GM12878 (cell line): ENCODE measurements around the gene CMBL. TPM values are rescaled to one million over a fixed set of nuclear protein-coding genes. Genes with fewer than 3 reads are reported as not detected.

Experiments used
- CBX3 ChIP-seq: fragments of 200-600 bp; sonication (generic); IDR thresholded peaks from 2 replicates; pipeline ENCODE4 v1.6.1; 2016; ENCODE audit warnings: low read depth, borderline replicate concordance
- ETV6 ChIP-seq, 2 experiments: fragments of 450-650 bp in 1 of 2; IDR thresholded peaks in 1 of 2; conservative IDR thresholded peaks in 1 of 2; 2 replicates each; pipeline ENCODE4 v1.6.1; 2014; ENCODE audit warnings: antibody characterized with exemption in 1 of 2, borderline replicate concordance in 1 of 2, low read depth in 1 of 2, mild to moderate bottlenecking in 1 of 2, moderate library complexity in 1 of 2
- HDGF ChIP-seq: fragments of 450-650 bp; IDR thresholded peaks from 2 replicates; pipeline ENCODE4 v1.6.1; 2016; ENCODE audit warnings: antibody characterized with exemption
- IRF3 ChIP-seq: fragments of 450-650 bp; IDR thresholded peaks from 2 replicates; pipeline ENCODE4 v1.6.1; 2014; ENCODE audit warnings: mild to moderate bottlenecking
- MXI1 ChIP-seq: fragments of 150-350 bp; IDR thresholded peaks from 2 replicates; pipeline ENCODE4 v1.6.1; 2011; ENCODE audit warnings: low read depth, mild to moderate bottlenecking, inconsistent platforms, low read length, improper control_type of control experiment
- RBBP5 ChIP-seq: fragments of 200-600 bp; sonication (generic); conservative IDR thresholded peaks from 2 replicates; pipeline ENCODE4 v1.6.1; 2016
- RUNX3 ChIP-seq: IDR thresholded peaks from 2 replicates; pipeline ENCODE4 v1.6.1; 2012; ENCODE audit warnings: low read length, inconsistent platforms
- SMAD5 ChIP-seq: IDR thresholded peaks from 2 replicates; pipeline ENCODE4 v1.6.1; 2016; ENCODE audit warnings: antibody characterized with exemption, low read depth
- SP1 ChIP-seq: IDR thresholded peaks from one replicate; pipeline ENCODE4 v1.6.1; 2011; ENCODE audit warnings: low read depth, low read length
- TCF7 ChIP-seq: IDR thresholded peaks from 2 replicates; pipeline ENCODE4 v1.6.1; 2014; ENCODE audit warnings: antibody characterized with exemption, borderline replicate concordance
- ZBTB4 ChIP-seq: fragments of 450-650 bp; formaldehyde crosslinking; IDR thresholded peaks from 2 replicates; pipeline ENCODE4 v1.4.0; 2022; ENCODE audit warnings: mild to moderate bottlenecking, moderate library complexity
- ZNF24 ChIP-seq: fragments of 450-650 bp; IDR thresholded peaks from 2 replicates; pipeline ENCODE4 v1.6.1; 2017; ENCODE audit warnings: antibody characterized with exemption, mild to moderate bottlenecking
- ZNF622 ChIP-seq: fragments of 450-650 bp; IDR thresholded peaks from 2 replicates; pipeline ENCODE4 v1.6.1; 2017; ENCODE audit warnings: mild to moderate bottlenecking, inconsistent platforms
- polyA plus RNA-seq, 11 experiments: library from polyadenylated mRNA; depleted of rRNA in 4 of 11; unstranded in 6 of 11; stranded (reverse) in 5 of 11; fragments of >200 nt; fragmentation: Nextera tagmentation in 4 of 11; fragmentation: Illumina TruSeq in 1 of 11; extraction: Ambion mirVana in 4 of 11; extraction: Trizol in 1 of 11; gene quantifications; 1 replicate in 1 of 11; 2 replicates in 10 of 11; pipeline versions ENCODE4 v1.2.1 to v1.2.3, GENCODE V29; 2011 to 2016; ENCODE audit warnings: inconsistent platforms in 2 of 11, missing spikeins in 2 of 11, low read depth in 1 of 11
- total RNA-seq, 4 experiments: library from RNA; depleted of rRNA in 3 of 4; stranded (reverse); fragments of >200 nt in 3 of 4; fragmentation: Illumina TruSeq in 1 of 4; extraction: Trizol in 1 of 4; gene quantifications; 2 replicates each; pipeline versions ENCODE4 v1.2.1 to v1.2.3, GENCODE V29; 2013 to 2021
- TF ChIP-seq, protein P1 (sequence below): IDR thresholded peaks from 2 replicates; pipeline ENCODE4 v1.6.1; 2011; ENCODE audit warnings: borderline replicate concordance, low read depth, mild to moderate bottlenecking, moderate library complexity, mixed read lengths, low read length; ENCODE audit not compliant: insufficient read depth; ENCODE audit errors: extremely low read length
- TF ChIP-seq, protein P2 (sequence below): fragments of 450-650 bp; IDR thresholded peaks from 2 replicates; pipeline ENCODE4 v1.6.1; 2018; ENCODE audit warnings: mild to moderate bottlenecking, low read depth, moderate library complexity; ENCODE audit not compliant: partially characterized antibody
- TF ChIP-seq, protein P3 (sequence below): fragments of 450-650 bp; IDR thresholded peaks from 2 replicates; pipeline ENCODE4 v1.6.1; 2016; ENCODE audit warnings: mild to moderate bottlenecking

The CMBL gene
- total and polyA plus RNA-seq, 10 of the 15 experiments (the other 5 are each of a cell fraction or from before 2014, with no cell fraction given), result 1.8 to 15.6 (median 7.5) TPM

GRCh38 chr5:10249948-10250805 is 57.5 kb downstream of the CMBL start, which contains the start of gene CCT5 (continued):
- TF ChIP-seq ZBTB4 (CRISPR knock-in tag) (no peak), TCF7 (no peak), ZNF24 (no peak), SMAD5 (peak; percentile 92), CBX3 (no peak), HDGF (no peak), IRF3 (no peak), MXI1 (peak; percentile 100), ZNF622 (no peak), RBBP5 (no peak), RUNX3 (peak; percentile 15; the same call in 1 of the 2 replicates), ETV6 (conservative IDR thresholded peaks at IDR 0.05 in 1 of 2, IDR thresholded peaks at IDR 0.05 in 1 of 2; ENCODE audit: borderline replicate concordance in 1 of 2, low read depth in 1 of 2) (peak in 1 of 2 experiments; percentile 16; a peak in 1 of 4 replicates), SP1 (no peak)
- TF ChIP-seq, protein P1, sequence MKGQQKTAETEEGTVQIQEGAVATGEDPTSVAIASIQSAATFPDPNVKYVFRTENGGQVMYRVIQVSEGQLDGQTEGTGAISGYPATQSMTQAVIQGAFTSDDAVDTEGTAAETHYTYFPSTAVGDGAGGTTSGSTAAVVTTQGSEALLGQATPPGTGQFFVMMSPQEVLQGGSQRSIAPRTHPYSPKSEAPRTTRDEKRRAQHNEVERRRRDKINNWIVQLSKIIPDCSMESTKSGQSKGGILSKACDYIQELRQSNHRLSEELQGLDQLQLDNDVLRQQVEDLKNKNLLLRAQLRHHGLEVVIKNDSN, result no peak
- TF ChIP-seq, protein P2, sequence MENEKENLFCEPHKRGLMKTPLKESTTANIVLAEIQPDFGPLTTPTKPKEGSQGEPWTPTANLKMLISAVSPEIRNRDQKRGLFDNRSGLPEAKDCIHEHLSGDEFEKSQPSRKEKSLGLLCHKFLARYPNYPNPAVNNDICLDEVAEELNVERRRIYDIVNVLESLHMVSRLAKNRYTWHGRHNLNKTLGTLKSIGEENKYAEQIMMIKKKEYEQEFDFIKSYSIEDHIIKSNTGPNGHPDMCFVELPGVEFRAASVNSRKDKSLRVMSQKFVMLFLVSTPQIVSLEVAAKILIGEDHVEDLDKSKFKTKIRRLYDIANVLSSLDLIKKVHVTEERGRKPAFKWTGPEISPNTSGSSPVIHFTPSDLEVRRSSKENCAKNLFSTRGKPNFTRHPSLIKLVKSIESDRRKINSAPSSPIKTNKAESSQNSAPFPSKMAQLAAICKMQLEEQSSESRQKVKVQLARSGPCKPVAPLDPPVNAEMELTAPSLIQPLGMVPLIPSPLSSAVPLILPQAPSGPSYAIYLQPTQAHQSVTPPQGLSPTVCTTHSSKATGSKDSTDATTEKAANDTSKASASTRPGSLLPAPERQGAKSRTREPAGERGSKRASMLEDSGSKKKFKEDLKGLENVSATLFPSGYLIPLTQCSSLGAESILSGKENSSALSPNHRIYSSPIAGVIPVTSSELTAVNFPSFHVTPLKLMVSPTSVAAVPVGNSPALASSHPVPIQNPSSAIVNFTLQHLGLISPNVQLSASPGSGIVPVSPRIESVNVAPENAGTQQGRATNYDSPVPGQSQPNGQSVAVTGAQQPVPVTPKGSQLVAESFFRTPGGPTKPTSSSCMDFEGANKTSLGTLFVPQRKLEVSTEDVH, result peak; percentile 52
- TF ChIP-seq, protein P3, sequence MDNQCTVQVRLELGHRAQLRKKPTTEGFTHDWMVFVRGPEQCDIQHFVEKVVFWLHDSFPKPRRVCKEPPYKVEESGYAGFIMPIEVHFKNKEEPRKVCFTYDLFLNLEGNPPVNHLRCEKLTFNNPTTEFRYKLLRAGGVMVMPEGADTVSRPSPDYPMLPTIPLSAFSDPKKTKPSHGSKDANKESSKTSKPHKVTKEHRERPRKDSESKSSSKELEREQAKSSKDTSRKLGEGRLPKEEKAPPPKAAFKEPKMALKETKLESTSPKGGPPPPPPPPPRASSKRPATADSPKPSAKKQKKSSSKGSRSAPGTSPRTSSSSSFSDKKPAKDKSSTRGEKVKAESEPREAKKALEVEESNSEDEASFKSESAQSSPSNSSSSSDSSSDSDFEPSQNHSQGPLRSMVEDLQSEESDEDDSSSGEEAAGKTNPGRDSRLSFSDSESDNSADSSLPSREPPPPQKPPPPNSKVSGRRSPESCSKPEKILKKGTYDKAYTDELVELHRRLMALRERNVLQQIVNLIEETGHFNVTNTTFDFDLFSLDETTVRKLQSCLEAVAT, result peak; percentile 58; the same call in 1 of the 2 replicates
